HL-60 (cell line): ENCODE results near the gene CDK8.

Source experiments
- DNase-seq, 2 experiments: peaks; one replicate each; pipeline ENCODE4 v3.0.0-alpha.2; 2010 to 2020; ENCODE audit warnings: low read depth in 1 of 2, low spot score in 1 of 2
- H3K27ac ChIP-seq: fragments of 250-450 bp; sonication (Bioruptor Pico); replicated peaks from 2 replicates; pipeline ENCODE4 v1.5.1; 2020; ENCODE audit warnings: mild to moderate bottlenecking, moderate library complexity
- H3K27me3 ChIP-seq: fragments of 250-450 bp; sonication (Bioruptor Pico); 2 replicates; pipeline ENCODE4 v1.5.1; 2021; ENCODE audit warnings: mild to moderate bottlenecking, moderate library complexity; ENCODE audit not compliant: insufficient read depth, poor library complexity, severe bottlenecking
- H3K4me3 ChIP-seq: replicated peaks from 2 replicates; pipeline ENCODE4 v1.5.1; 2011; ENCODE audit warnings: mild to moderate bottlenecking, control low read depth, low read length; ENCODE audit not compliant: insufficient read depth
- GABPA ChIP-seq: IDR thresholded peaks from 2 replicates; pipeline ENCODE4 v1.6.1; 2012; ENCODE audit warnings: low read depth
- POLR2AphosphoS5 ChIP-seq: IDR thresholded peaks from 2 replicates; pipeline ENCODE4 v1.6.1; 2012; ENCODE audit warnings: low read depth
- SPI1 ChIP-seq: IDR thresholded peaks from 2 replicates; pipeline ENCODE4 v1.6.1; 2012; ENCODE audit warnings: low read depth, mild to moderate bottlenecking, borderline replicate concordance
- long read RNA-seq: library from polyadenylated mRNA; unstranded; transcript quantifications from one replicate; pipeline ENCODE4 v2.0.0, GENCODE V29; 2020
- TF ChIP-seq, protein P1 (sequence below): IDR thresholded peaks from 2 replicates; pipeline ENCODE4 v1.6.1; 2012; ENCODE audit warnings: low read depth; ENCODE audit not compliant: insufficient replicate concordance
- TF ChIP-seq, protein P2 (sequence below): IDR thresholded peaks from one replicate; pipeline ENCODE4 v1.5.1; 2011; ENCODE audit warnings: low read length, control low read depth, inconsistent platforms; ENCODE audit not compliant: insufficient read depth

CDK8 gene
- long read RNA-seq, transcript CDK8-201 (13 exons, 3,055 nt), result major isoform, 14 of 32 reads
- long read RNA-seq, partial matches to known transcripts, result 11 of 32 reads
- long read RNA-seq, other reads (novel, unspliced or antisense), result 7 of 32 reads

DNA sequence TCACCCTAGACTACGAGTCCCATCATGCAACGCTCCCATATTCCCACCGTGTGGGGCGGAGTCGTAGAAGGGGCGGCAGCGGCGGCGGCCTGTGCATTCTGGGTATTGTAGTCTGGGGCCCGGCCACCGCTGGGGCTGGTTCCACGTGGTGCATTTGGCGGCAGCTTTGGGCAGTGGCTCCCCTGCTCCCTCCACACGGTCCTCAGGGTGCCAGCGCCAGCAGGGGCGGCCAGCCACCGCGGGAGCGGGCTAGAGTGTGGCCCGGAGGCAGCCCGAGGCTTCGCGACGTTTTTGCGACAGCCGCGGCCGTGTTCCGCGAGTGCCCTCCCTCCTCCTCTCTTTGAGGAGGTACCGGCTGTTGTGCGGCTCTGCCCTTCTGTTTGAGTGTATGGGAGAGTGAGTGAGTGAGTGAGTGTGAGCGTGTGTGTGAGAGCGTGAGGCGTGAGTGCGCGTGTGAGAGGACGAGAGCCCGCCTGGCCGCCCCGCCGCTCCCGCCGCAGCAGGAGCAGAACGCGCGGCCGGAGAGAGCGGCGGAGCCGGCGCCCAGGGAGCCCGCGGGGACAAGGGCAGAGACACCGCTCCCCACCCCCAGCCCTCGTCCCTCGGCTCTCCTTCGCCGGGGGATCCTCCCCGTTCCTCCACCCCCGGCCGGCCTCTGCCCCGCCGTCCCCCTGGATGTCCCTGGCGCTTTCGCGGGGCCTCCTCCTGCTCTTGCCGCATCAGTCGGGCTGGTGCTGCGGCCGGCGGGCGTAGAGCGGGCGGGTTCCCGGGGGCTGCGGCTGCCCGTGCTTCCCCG is at the start of gene CDK8:
TSS of gene CDK8 (plus strand) at position 343 of the 796 bp plus-strand sequence. CDS start 513 bp downstream, outside the sequence.
- Histone ChIP-seq H3K27ac (peak within 1 kb of the TSS; percentile 98), H3K27me3 (no peaks in the 10 kb centered on the region), H3K4me3 (peak within 1 kb of the TSS; percentile 94)
- peak; percentile 73 to 93 for DNase-seq
- TF ChIP-seq POLR2AphosphoS5, result peak; percentile 69
- TF ChIP-seq, protein P1, sequence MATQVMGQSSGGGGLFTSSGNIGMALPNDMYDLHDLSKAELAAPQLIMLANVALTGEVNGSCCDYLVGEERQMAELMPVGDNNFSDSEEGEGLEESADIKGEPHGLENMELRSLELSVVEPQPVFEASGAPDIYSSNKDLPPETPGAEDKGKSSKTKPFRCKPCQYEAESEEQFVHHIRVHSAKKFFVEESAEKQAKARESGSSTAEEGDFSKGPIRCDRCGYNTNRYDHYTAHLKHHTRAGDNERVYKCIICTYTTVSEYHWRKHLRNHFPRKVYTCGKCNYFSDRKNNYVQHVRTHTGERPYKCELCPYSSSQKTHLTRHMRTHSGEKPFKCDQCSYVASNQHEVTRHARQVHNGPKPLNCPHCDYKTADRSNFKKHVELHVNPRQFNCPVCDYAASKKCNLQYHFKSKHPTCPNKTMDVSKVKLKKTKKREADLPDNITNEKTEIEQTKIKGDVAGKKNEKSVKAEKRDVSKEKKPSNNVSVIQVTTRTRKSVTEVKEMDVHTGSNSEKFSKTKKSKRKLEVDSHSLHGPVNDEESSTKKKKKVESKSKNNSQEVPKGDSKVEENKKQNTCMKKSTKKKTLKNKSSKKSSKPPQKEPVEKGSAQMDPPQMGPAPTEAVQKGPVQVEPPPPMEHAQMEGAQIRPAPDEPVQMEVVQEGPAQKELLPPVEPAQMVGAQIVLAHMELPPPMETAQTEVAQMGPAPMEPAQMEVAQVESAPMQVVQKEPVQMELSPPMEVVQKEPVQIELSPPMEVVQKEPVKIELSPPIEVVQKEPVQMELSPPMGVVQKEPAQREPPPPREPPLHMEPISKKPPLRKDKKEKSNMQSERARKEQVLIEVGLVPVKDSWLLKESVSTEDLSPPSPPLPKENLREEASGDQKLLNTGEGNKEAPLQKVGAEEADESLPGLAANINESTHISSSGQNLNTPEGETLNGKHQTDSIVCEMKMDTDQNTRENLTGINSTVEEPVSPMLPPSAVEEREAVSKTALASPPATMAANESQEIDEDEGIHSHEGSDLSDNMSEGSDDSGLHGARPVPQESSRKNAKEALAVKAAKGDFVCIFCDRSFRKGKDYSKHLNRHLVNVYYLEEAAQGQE, result no peak

DNA sequence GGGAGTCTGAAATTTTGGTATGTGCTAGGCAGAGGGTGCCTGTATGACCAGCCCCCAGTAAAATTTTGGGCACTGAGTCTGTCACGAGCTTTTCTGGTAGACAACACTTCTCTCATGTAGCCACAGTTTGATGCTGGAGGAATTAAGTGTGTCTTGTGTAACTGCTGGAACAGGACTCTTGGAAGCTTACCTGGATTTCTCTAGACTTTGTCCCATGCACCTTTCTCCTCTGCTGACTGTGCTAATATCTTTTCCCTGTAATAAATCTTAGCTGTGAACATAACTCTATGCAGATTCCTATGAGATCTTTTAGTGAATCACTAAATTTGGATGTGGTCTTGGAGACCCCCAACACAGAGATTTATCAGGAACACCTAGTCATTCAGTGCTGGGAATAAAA is 45.6 kb upstream of the CDK8 start:
- Histone ChIP-seq H3K4me3 (no peak overlapping the region), H3K27me3 (no peaks in the 10 kb centered on the region), H3K27ac (no peak overlapping the region)
- no peak for TF ChIP-seq GABPA
- no peak for DNase-seq

DNA sequence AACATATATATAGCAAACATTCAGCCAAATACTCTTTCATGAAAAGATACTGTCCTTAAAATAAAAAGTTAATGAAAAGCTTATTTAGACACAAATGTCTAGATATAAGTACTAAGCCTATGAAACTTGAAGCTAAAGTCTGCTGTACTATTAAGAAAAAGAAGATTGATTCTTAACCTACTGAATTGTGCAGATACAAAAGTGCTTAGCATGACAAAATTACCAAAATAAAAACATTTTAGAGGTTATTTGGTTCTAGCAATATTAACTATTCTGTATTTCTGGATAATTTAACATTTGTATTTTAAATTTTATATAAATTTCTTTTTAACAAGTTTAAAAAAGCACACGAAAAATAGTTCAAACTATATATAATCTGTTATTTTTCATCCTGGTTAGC is 40.6 kb upstream of the CDK8 start:
- no peak for TF ChIP-seq POLR2AphosphoS5
- no peak for TF ChIP-seq GABPA
- TF ChIP-seq, protein P1, result no peak
- TF ChIP-seq, protein P2, sequence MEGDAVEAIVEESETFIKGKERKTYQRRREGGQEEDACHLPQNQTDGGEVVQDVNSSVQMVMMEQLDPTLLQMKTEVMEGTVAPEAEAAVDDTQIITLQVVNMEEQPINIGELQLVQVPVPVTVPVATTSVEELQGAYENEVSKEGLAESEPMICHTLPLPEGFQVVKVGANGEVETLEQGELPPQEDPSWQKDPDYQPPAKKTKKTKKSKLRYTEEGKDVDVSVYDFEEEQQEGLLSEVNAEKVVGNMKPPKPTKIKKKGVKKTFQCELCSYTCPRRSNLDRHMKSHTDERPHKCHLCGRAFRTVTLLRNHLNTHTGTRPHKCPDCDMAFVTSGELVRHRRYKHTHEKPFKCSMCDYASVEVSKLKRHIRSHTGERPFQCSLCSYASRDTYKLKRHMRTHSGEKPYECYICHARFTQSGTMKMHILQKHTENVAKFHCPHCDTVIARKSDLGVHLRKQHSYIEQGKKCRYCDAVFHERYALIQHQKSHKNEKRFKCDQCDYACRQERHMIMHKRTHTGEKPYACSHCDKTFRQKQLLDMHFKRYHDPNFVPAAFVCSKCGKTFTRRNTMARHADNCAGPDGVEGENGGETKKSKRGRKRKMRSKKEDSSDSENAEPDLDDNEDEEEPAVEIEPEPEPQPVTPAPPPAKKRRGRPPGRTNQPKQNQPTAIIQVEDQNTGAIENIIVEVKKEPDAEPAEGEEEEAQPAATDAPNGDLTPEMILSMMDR, result no peak
- no peak for TF ChIP-seq SPI1
- Histone ChIP-seq H3K4me3 (no peak overlapping the region), H3K27ac (no peak overlapping the region), H3K27me3 (no peaks in the 10 kb centered on the region)
- DNase-seq, result no peak

DNA sequence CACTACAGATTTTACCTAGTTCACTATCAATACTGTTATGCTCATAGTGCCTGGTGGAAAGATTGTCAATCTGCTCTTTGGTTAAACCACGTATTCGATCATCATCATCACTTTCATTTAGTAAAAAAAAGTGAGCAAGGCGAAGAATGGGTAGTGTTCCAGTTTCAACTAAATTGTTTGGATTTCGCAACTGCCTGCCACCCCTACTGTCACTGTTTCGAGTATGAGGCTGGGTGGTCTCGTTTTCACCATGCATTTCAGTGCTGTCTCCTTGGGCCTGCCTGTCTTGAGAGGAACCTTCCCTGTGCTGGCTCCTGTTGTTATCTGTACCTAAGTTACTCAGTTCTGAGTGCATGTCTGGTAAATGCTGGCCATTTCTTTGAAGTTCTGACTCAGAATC is 39.9 kb upstream of the CDK8 start:
- Histone ChIP-seq H3K4me3 (no peak overlapping the region), H3K27ac (no peak overlapping the region), H3K27me3 (no peaks in the 10 kb centered on the region)
- no peak for TF ChIP-seq POLR2AphosphoS5
- TF ChIP-seq, protein P2, result no peak
- TF ChIP-seq, protein P1, result no peak
- no peak for TF ChIP-seq GABPA
- TF ChIP-seq SPI1, result no peak
- no peak for DNase-seq
